Cardiac septum (tissue), 1 donor: ENCODE measurements around the gene TECTB. TPM values are rescaled to one million over a fixed set of nuclear protein-coding genes. Genes with fewer than 3 reads are reported as not detected.
"Not testable (repeated sequence)": the region's sequence is repeated elsewhere in the genome, so short reads cannot be mapped to it uniquely, and the experiment has no call there.

Experiments used
- DNase-seq: peaks from one replicate; pipeline ENCODE4 v3.0.0-alpha.2; 2020; ENCODE audit warnings: low spot score
- intact Hi-C: fragments of 100-400 bp; cut with DNase I; formaldehyde crosslinking; loops from one replicate; pipeline ENCODE4 v1.14.0; 2022
- long read RNA-seq: library from polyadenylated mRNA; unstranded; transcript quantifications from one replicate; pipeline ENCODE4 v2.0.0, GENCODE V29; 2021
- total RNA-seq: library from RNA; stranded (reverse); fragmentation: NEBNext Ultra II Directional; extraction: Animal tissue kit (Norgen Biotek cat#: 25700); gene quantifications from one replicate; pipeline ENCODE4 v1.2.1, GENCODE V29; 2021
- donor health status: DM: no; HTN: no; CAD: no.

The TECTB gene
- not detected for total RNA-seq
- long read RNA-seq, result 0 reads

GRCh38 chr10:112283100-112283499, at the start of gene TECTB:
Gene TECTB (plus strand): TSS chr10:112283400. CDS start chr10:112283735, 335 bp downstream.
- intact Hi-C loops, result no loop called here
- no peak for DNase-seq

GRCh38 chr10:112235141-112235540, 48.1 kb upstream of the TECTB start:
- intact Hi-C loops, result no loop called here
- no peak for DNase-seq

GRCh38 chr10:112235920-112236319, 47.3 kb upstream of the TECTB start:
- DNase-seq, result no peak
- intact Hi-C loops, result no loop called here

GRCh38 chr10:112236486-112236885, 46.7 kb upstream of the TECTB start:
- DNase-seq, result no peak
- intact Hi-C loops, result no loop called here

GRCh38 chr10:112239347-112239746, 43.9 kb upstream of the TECTB start:
- intact Hi-C loops, result no loop called here
- no peak for DNase-seq

GRCh38 chr10:112240441-112240840, 42.8 kb upstream of the TECTB start:
- DNase-seq, result no peak
- intact Hi-C loops, result no loop called here

GRCh38 chr10:112241651-112242341, 41.4 kb upstream of the TECTB start:
- no peak for DNase-seq
- intact Hi-C loops, result no loop called here

- intact Hi-C loops, result no loop called here
- DNase-seq, result no peak
Measured at GRCh38 chr10:112242769-112243168, 40.4 kb upstream of the TECTB start.

GRCh38 chr10:112243713-112244112, 39.5 kb upstream of the TECTB start:
- no peak for DNase-seq
- intact Hi-C loops, result no loop called here

GRCh38 chr10:112244197-112244596, 39.0 kb upstream of the TECTB start:
- intact Hi-C loops, result no loop called here
- DNase-seq, result no peak

- intact Hi-C loops, result no loop called here
- DNase-seq, result no peak
Measured at GRCh38 chr10:112247791-112248190, 35.4 kb upstream of the TECTB start.

GRCh38 chr10:112248584-112249295, 34.5 kb upstream of the TECTB start:
- intact Hi-C loops, result no loop called here
- no peak for DNase-seq

GRCh38 chr10:112249722-112250121, 33.5 kb upstream of the TECTB start:
- intact Hi-C loops, result no loop called here
- DNase-seq, result no peak

GRCh38 chr10:112250555-112250954, 32.6 kb upstream of the TECTB start:
- intact Hi-C loops, result no loop called here
- DNase-seq, result no peak

- intact Hi-C loops, DNase-seq: not testable (repeated sequence)
Measured at GRCh38 chr10:112251238-112251637, 32.0 kb upstream of the TECTB start.

- intact Hi-C loops, result no loop called here
- no peak for DNase-seq
Measured at GRCh38 chr10:112258407-112258806, 24.8 kb upstream of the TECTB start.

- intact Hi-C loops, result no loop called here
- no peak for DNase-seq
Measured at GRCh38 chr10:112259688-112260087, 23.5 kb upstream of the TECTB start.

- no peak for DNase-seq
- intact Hi-C loops, result no loop called here
Measured at GRCh38 chr10:112260831-112261230, 22.4 kb upstream of the TECTB start.

- intact Hi-C loops, result no loop called here
- no peak for DNase-seq
Measured at GRCh38 chr10:112261281-112261822, 21.8 kb upstream of the TECTB start.

- DNase-seq, result no peak
- intact Hi-C loops, result no loop called here
Measured at GRCh38 chr10:112262546-112262945, 20.7 kb upstream of the TECTB start.

- intact Hi-C loops, result no loop called here
- no peak for DNase-seq
Measured at GRCh38 chr10:112265745-112266144, 17.5 kb upstream of the TECTB start.
